Hepatocyte (in vitro differentiated cells): ENCODE data around the gene AIFM3. TPM values are rescaled to one million over a fixed set of nuclear protein-coding genes. Genes with fewer than 3 reads are reported as not detected.

Experiments used
- DNase-seq: peaks from one replicate; pipeline ENCODE4 v3.0.0-alpha.2; 2016; ENCODE audit warnings: low spot score
- H2AFZ ChIP-seq: fragments of 200-600 bp; sonication (generic); 2 replicates; pipeline ENCODE4 v1.6.0; 2016; ENCODE audit warnings: antibody characterized with exemption, mild to moderate bottlenecking
- H3K27ac ChIP-seq: fragments of 200-600 bp; sonication (generic); 2 replicates; pipeline ENCODE4 v1.5.1; 2016; ENCODE audit warnings: mild to moderate bottlenecking
- H3K27me3 ChIP-seq: fragments of 200-600 bp; sonication (generic); 2 replicates; pipeline ENCODE4 v1.6.1; 2016
- H3K36me3 ChIP-seq: fragments of 200-600 bp; sonication (generic); replicated peaks from 2 replicates; pipeline ENCODE4 v1.5.1; 2016; ENCODE audit warnings: low read depth; ENCODE audit not compliant: insufficient read depth
- H3K4me1 ChIP-seq: fragments of 200-600 bp; sonication (generic); 2 replicates; pipeline ENCODE4 v1.5.1; 2016; ENCODE audit warnings: mild to moderate bottlenecking, moderate library complexity; ENCODE audit not compliant: insufficient read depth
- H3K4me2 ChIP-seq: fragments of 200-600 bp; sonication (generic); 2 replicates; pipeline ENCODE4 v1.6.0; 2016
- H3K4me3 ChIP-seq: fragments of 200-600 bp; sonication (generic); 2 replicates; pipeline ENCODE4 v1.5.1; 2016; ENCODE audit warnings: mild to moderate bottlenecking
- H3K79me2 ChIP-seq: fragments of 200-600 bp; sonication (generic); 2 replicates; pipeline ENCODE4 v1.6.0; 2017; ENCODE audit warnings: mild to moderate bottlenecking
- H3K9me2 ChIP-seq: fragments of 200-600 bp; sonication (generic); replicated peaks from 2 replicates; pipeline ENCODE4 v1.6.0; 2017; ENCODE audit warnings: mild to moderate bottlenecking; ENCODE audit not compliant: insufficient read depth
- H3K9me3 ChIP-seq: fragments of 200-600 bp; sonication (generic); 2 replicates; pipeline ENCODE4 v1.5.1; 2016; ENCODE audit warnings: low read depth, mild to moderate bottlenecking
- H4K20me1 ChIP-seq: fragments of 200-600 bp; sonication (generic); 2 replicates; pipeline ENCODE4 v1.6.0; 2016; ENCODE audit warnings: mild to moderate bottlenecking; ENCODE audit not compliant: insufficient read depth, poor library complexity, severe bottlenecking
- CTCF ChIP-seq: fragments of 200-600 bp; sonication (generic); IDR thresholded peaks from 2 replicates; pipeline ENCODE4 v1.5.1; 2016; ENCODE audit warnings: antibody characterized with exemption, mild to moderate bottlenecking; ENCODE audit not compliant: poor library complexity
- EZH2 ChIP-seq: fragments of 200-600 bp; sonication (generic); IDR thresholded peaks from 2 replicates; pipeline ENCODE4 v1.6.1; 2016; ENCODE audit warnings: antibody characterized with exemption, mild to moderate bottlenecking, borderline replicate concordance
- EZH2phosphoT487 ChIP-seq: fragments of 200-600 bp; sonication (generic); IDR thresholded peaks from one replicate; pipeline ENCODE4 v1.6.1; 2018; ENCODE audit warnings: antibody characterized with exemption, mild to moderate bottlenecking, low read depth, moderate library complexity; ENCODE audit not compliant: unreplicated experiment, severe bottlenecking
- WGBS: methylation state at CpG from one replicate; pipeline ENCODE4 v1.1.6; 2016; ENCODE audit warnings: low lambda C conversion rate; ENCODE audit errors: missing lambda C conversion rate; 5-methylcytosine and 5-hydroxymethylcytosine counted together
- polyA plus RNA-seq: library from polyadenylated mRNA; unstranded; fragments of >200 nt; fragmentation: Nextera tagmentation; extraction: Ambion mirVana; gene quantifications from 2 replicates; pipeline ENCODE4 v1.2.1, GENCODE V29; 2016
- total RNA-seq: library from RNA; depleted of rRNA; stranded (reverse); fragments of >200 nt; gene quantifications from 2 replicates; pipeline ENCODE4 v1.2.3, GENCODE V29; 2014

Gene AIFM3
- total and polyA plus RNA-seq, 2 experiments from 2014 or later = 1.7 to 3.1 TPM

- Histone ChIP-seq H3K36me3 (no peaks in the 10 kb centered on the region), H4K20me1 (no peaks in the 10 kb centered on the region), H3K4me3 (no peak overlapping the region), H3K9me3 (no peaks in the 10 kb centered on the region), H2AFZ (no peak overlapping the region), H3K4me2 (no peak overlapping the region), H3K9me2 (no peaks in the 10 kb centered on the region), H3K27me3 (no peaks in the 10 kb centered on the region), H3K27ac (no peak overlapping the region), H3K79me2 (no peaks in the 10 kb centered on the region), H3K4me1 (no peaks in the 10 kb centered on the region)
- TF ChIP-seq CTCF (no peak), EZH2phosphoT487 (no peak), EZH2 (no peak)
- DNase-seq = no peak
- 97% methylated on average over 24 of the region's 24 CpGs for WGBS
Observed at GRCh38 chr22:20991252-20992055, 24.4 kb downstream of the AIFM3 start.

DNA sequence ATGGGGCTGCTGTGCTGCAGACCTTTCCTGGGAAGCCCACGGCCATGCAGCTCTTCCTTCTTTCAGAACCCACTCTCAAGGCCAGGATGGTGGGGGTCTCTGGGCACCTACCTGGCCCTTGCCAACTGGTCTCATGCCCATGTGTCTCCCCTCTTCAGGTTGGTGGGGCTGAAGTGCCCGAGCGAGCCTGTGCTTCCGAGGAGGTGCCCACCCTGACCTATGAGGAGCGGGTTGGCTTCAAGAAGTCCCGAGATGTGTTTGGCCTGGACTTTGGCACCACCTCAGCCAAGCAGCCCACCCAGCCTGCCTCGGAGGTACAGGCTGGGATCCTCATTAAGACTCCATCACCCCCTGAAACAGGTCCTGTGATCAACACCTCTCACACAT lies 25.0 kb downstream of the AIFM3 start:
- Histone ChIP-seq H3K36me3 (no peaks in the 10 kb centered on the region), H3K27me3 (no peaks in the 10 kb centered on the region), H3K79me2 (no peaks in the 10 kb centered on the region), H3K4me1 (no peaks in the 10 kb centered on the region), H3K4me2 (no peak overlapping the region), H3K27ac (no peak overlapping the region), H2AFZ (no peak overlapping the region), H4K20me1 (no peaks in the 10 kb centered on the region), H3K4me3 (no peak overlapping the region), H3K9me3 (no peaks in the 10 kb centered on the region), H3K9me2 (no peaks in the 10 kb centered on the region)
- no peak for DNase-seq
- TF ChIP-seq EZH2phosphoT487 = no peak
- no peak for TF ChIP-seq CTCF
- no peak for TF ChIP-seq EZH2
- 87% methylated on average over 7 of the region's 7 CpGs for WGBS

DNA sequence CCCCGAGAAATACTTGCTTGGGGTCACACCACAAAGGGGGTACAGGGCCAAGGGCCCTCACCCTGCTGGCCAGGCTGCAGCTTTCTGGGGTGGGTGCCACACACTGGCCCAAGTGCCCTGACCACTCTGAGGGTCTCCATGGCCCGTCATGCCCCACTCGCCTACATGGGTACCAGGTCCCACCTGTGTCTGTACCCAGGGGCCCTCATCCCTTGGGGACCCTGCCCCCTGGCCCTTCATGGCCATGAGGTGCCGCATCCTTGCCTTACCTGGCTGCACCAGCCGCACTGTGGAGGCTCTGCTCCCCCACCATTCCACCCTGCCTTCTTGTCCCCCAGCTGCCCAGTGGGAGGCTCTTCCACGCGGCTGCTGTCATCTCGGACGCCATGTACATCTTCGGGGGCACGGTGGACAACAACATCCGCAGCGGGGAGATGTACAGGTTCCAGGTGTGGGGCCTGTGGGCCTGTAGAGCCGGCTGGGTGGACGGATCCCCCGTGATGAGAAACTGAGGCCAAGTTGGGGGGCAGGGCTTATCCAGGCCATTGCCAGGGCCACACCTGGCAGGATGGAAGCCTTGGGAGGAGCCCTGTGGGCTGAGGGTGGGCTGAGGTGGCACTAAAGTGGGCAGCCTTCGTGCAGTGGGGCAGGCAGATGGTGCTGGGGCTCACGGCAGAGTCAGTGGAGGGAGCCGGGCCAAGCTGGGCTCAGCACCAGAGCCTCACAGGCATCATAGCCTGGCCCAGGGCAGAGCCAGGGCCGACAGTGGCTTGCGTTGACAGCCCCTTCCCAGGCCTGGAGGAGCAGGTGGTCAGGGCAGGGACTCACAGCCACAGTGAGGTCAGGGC lies 25.6 kb downstream of the AIFM3 start:
- Histone ChIP-seq H3K9me2 (no peaks in the 10 kb centered on the region), H3K36me3 (no peaks in the 10 kb centered on the region)

More for the DNA sequence above, 25.6 kb downstream of the AIFM3 start:
- H3K27me3 ChIP-seq = no peaks in the 10 kb centered on the region
- H3K79me2 ChIP-seq = no peaks in the 10 kb centered on the region
- H4K20me1 ChIP-seq = no peaks in the 10 kb centered on the region
- H3K4me3 ChIP-seq = no peak overlapping the region
- WGBS = 92% methylated on average over 21 of the region's 21 CpGs
- H3K27ac ChIP-seq = no peak overlapping the region
- no peak for TF ChIP-seq CTCF
- no peak for TF ChIP-seq EZH2phosphoT487
- TF ChIP-seq EZH2 = no peak
- no peak overlapping the region for H2AFZ ChIP-seq
- no peaks in the 10 kb centered on the region for H3K9me3 ChIP-seq
- DNase-seq = no peak
- no peaks in the 10 kb centered on the region for H3K4me1 ChIP-seq
- H3K4me2 ChIP-seq = no peak overlapping the region
